HepG2 (cell line): ENCODE data around the gene SERTAD2. TPM values are rescaled to one million over a fixed set of nuclear protein-coding genes. Genes with fewer than 3 reads are reported as not detected.

Experiments used
- ARID3A ChIP-seq: IDR thresholded peaks from 2 replicates; pipeline ENCODE4 v1.6.1; 2012; ENCODE audit warnings: low read depth, low read length, improper control_type of control experiment
- BCL6 ChIP-seq: IDR thresholded peaks from 2 replicates; pipeline ENCODE4 v1.6.1; 2016; ENCODE audit warnings: missing genetic modification reagents, missing compliant biosample characterization
- DR1 ChIP-seq: sonication (generic); formaldehyde crosslinking; IDR thresholded peaks from 2 replicates; pipeline ENCODE4 v1.8.0; 2021; ENCODE audit warnings: mild to moderate bottlenecking, missing genetic modification reagents, inconsistent platforms
- GZF1 ChIP-seq: sonication (generic); formaldehyde crosslinking; IDR thresholded peaks from 2 replicates; pipeline ENCODE4 v1.5.1; 2020; ENCODE audit warnings: mild to moderate bottlenecking, missing genetic modification reagents
- HNF1A ChIP-seq, 2 experiments: sonication (generic) in 1 of 2; formaldehyde crosslinking in 1 of 2; IDR thresholded peaks; 2 replicates each; pipeline versions ENCODE4 v1.4.0 to v1.6.1; 2016 to 2020; ENCODE audit warnings: borderline replicate concordance in 1 of 2, low read depth in 1 of 2, mild to moderate bottlenecking in 1 of 2, missing genetic modification reagents in 1 of 2
- NCOA2 ChIP-seq: sonication (generic); formaldehyde crosslinking; IDR thresholded peaks from 2 replicates; pipeline ENCODE4 v1.8.0; 2022; ENCODE audit warnings: inconsistent platforms
- NFAT5 ChIP-seq: sonication (generic); formaldehyde crosslinking; IDR thresholded peaks from 2 replicates; pipeline ENCODE4 v1.4.0; 2020; ENCODE audit warnings: missing genetic modification reagents
- PITX1 ChIP-seq: sonication (generic); formaldehyde crosslinking; IDR thresholded peaks from 2 replicates; pipeline ENCODE4 v1.5.1; 2020; ENCODE audit warnings: mild to moderate bottlenecking, missing genetic modification reagents
- SNAPC5 ChIP-seq: sonication (generic); formaldehyde crosslinking; IDR thresholded peaks from 2 replicates; pipeline ENCODE4 v1.8.1; 2023; ENCODE audit warnings: mild to moderate bottlenecking, missing genetic modification reagents, borderline replicate concordance
- SNRNP70 ChIP-seq: fragments of 200-400 bp; formaldehyde crosslinking; IDR thresholded peaks from 2 replicates; pipeline ENCODE4 v1.6.1; 2017; ENCODE audit warnings: mild to moderate bottlenecking, low read depth, low read length, moderate library complexity
- WIZ ChIP-seq: sonication (generic); formaldehyde crosslinking; IDR thresholded peaks from 2 replicates; pipeline ENCODE4 v1.5.1; 2020; ENCODE audit warnings: mild to moderate bottlenecking, missing genetic modification reagents
- ZNF224 ChIP-seq: sonication (generic); formaldehyde crosslinking; IDR thresholded peaks from 2 replicates; pipeline ENCODE4 v1.5.0; 2020; ENCODE audit warnings: mild to moderate bottlenecking, missing genetic modification reagents
- ZNF558 ChIP-seq: sonication (generic); formaldehyde crosslinking; IDR thresholded peaks from 2 replicates; pipeline ENCODE4 v1.9.0; 2022; ENCODE audit warnings: mild to moderate bottlenecking, missing genetic modification reagents, borderline replicate concordance
- polyA plus RNA-seq, 8 experiments: library from polyadenylated mRNA; depleted of rRNA in 3 of 8; stranded (reverse) in 7 of 8; unstranded in 1 of 8; fragments of >200 nt; fragmentation: Illumina TruSeq in 4 of 8; extraction: Trizol in 4 of 8; gene quantifications; 2 replicates each; pipeline versions ENCODE4 v1.2.1 to v1.2.3, GENCODE V29; 2011 to 2016; ENCODE audit warnings: low read depth in 4 of 8, missing spikeins in 1 of 8, mixed read lengths in 1 of 8; ENCODE audit not compliant: insufficient read depth in 1 of 8
- total RNA-seq, 5 experiments: library from RNA; depleted of rRNA; stranded (reverse); fragments of >200 nt; fragmentation: Illumina TruSeq; extraction: Trizol; gene quantifications; 2 replicates each; pipeline ENCODE4 v1.2.3, GENCODE V29; 2016; ENCODE audit warnings: low read depth in 1 of 5

Gene SERTAD2
- total and polyA plus RNA-seq, 2 of the 13 experiments (the other 11 are each of a cell fraction or from before 2014, with no cell fraction given), result 6.7 to 22.6 TPM

GRCh38 chr2:64650722-64651338, 2.9 kb downstream of the SERTAD2 start (continued):
- TF ChIP-seq NFAT5 (CRISPR knock-in tag), result no peak
- peak; percentile 46; the same call in 1 of the 2 replicates for TF ChIP-seq BCL6 (CRISPR knock-in tag)
- no peak for TF ChIP-seq HNF1A (IDR thresholded peaks at IDR 0.05; ENCODE audit: low read depth)
- no peak for TF ChIP-seq HNF1A (CRISPR knock-in tag; IDR thresholded peaks at IDR 0.05; ENCODE audit: borderline replicate concordance)
- no peak for TF ChIP-seq NCOA2
- TF ChIP-seq PITX1 (CRISPR knock-in tag), result peak; percentile 54; the same call in 1 of the 2 replicates
- no peak for TF ChIP-seq SNRNP70
- TF ChIP-seq ZNF224 (CRISPR knock-in tag), result no peak
- TF ChIP-seq ZNF558, result no peak
- TF ChIP-seq DR1 (CRISPR knock-in tag), result no peak
- peak; percentile 56; the same call in 1 of the 2 replicates for TF ChIP-seq ARID3A
- TF ChIP-seq SNAPC5, result no peak
- TF ChIP-seq WIZ (CRISPR knock-in tag), result no peak
- TF ChIP-seq GZF1, result no peak
